Parathyroid adenoma (tissue), 2 donors: Measurements from ENCODE around the gene BOK.

ENCODE experiments used
- H2AFZ ChIP-seq: fragments of 300-600 bp; sonication (generic); one replicate; pipeline ENCODE4 v1.7.0; 2017; ENCODE audit warnings: antibody characterized with exemption, mild to moderate bottlenecking
- H3K27ac ChIP-seq: fragments of 300-600 bp; sonication (generic); one replicate; pipeline ENCODE4 v1.7.0; 2017
- H3K27me3 ChIP-seq: fragments of 300-600 bp; sonication (generic); one replicate; pipeline ENCODE4 v1.7.0; 2017; ENCODE audit warnings: low read length; ENCODE audit not compliant: control insufficient read depth, insufficient read depth
- H3K36me3 ChIP-seq: fragments of 300-600 bp; sonication (generic); one replicate; pipeline ENCODE4 v1.7.0; 2017; ENCODE audit warnings: low read length; ENCODE audit not compliant: control insufficient read depth, insufficient read depth
- H3K4me1 ChIP-seq: fragments of 300-600 bp; sonication (generic); one replicate; pipeline ENCODE4 v1.7.0; 2017; ENCODE audit warnings: control low read depth
- H3K4me2 ChIP-seq: fragments of 300-600 bp; sonication (generic); one replicate; pipeline ENCODE4 v1.7.0; 2017; ENCODE audit warnings: low read length
- H3K4me3 ChIP-seq: fragments of 300-600 bp; sonication (generic); one replicate; pipeline ENCODE4 v1.7.0; 2017; ENCODE audit warnings: low read depth, low read length
- H3K79me2 ChIP-seq: fragments of 300-600 bp; sonication (generic); one replicate; pipeline ENCODE4 v1.7.0; 2017; ENCODE audit warnings: control low read depth
- H3K9ac ChIP-seq: fragments of 300-600 bp; sonication (generic); one replicate; pipeline ENCODE4 v1.7.0; 2017; ENCODE audit warnings: mild to moderate bottlenecking
- H3K9me3 ChIP-seq: fragments of 300-600 bp; sonication (generic); one replicate; pipeline ENCODE4 v1.7.0; 2017; ENCODE audit warnings: low read length; ENCODE audit not compliant: control insufficient read depth
- CTCF ChIP-seq: fragments of 300-600 bp; sonication (generic); IDR thresholded peaks from one replicate; pipeline ENCODE4 v1.7.0; 2017; ENCODE audit warnings: antibody characterized with exemption, mild to moderate bottlenecking
- donor health status: primary hyperparathyroidism.

Gene BOK

GRCh38 chr2:241548451-241548835 is 10.1 kb upstream of the BOK start:
- Histone ChIP-seq H3K36me3 (no peaks in the 10 kb centered on the region), H3K27me3 (no peaks in the 10 kb centered on the region), H3K9me3 (no peaks in the 10 kb centered on the region), H3K27ac (no peak overlapping the region), H3K9ac (no peak overlapping the region), H2AFZ (no peak overlapping the region), H3K4me1 (peaks cover 3% of the 10 kb centered on the region), H3K4me2 (no peak overlapping the region), H3K4me3 (no peak overlapping the region), H3K79me2 (no peaks in the 10 kb centered on the region)
- TF ChIP-seq CTCF = no peak

- Histone ChIP-seq H3K4me1 (peaks cover 3% of the 10 kb centered on the region), H3K79me2 (no peaks in the 10 kb centered on the region), H3K9ac (no peak overlapping the region), H3K4me3 (no peak overlapping the region), H3K36me3 (no peaks in the 10 kb centered on the region), H3K27me3 (no peaks in the 10 kb centered on the region), H3K4me2 (no peak overlapping the region), H2AFZ (no peak overlapping the region), H3K27ac (no peak overlapping the region), H3K9me3 (no peaks in the 10 kb centered on the region)
- no peak for TF ChIP-seq CTCF
These were observed 7.6 kb upstream of the BOK start for GRCh38 chr2:241550616-241551580.

- Histone ChIP-seq H3K27me3 (no peaks in the 10 kb centered on the region), H3K27ac (no peak overlapping the region), H3K4me2 (no peak overlapping the region), H3K9ac (no peak overlapping the region), H2AFZ (no peak overlapping the region), H3K9me3 (no peaks in the 10 kb centered on the region), H3K4me3 (no peak overlapping the region), H3K4me1 (peaks cover 3% of the 10 kb centered on the region), H3K36me3 (no peaks in the 10 kb centered on the region), H3K79me2 (no peaks in the 10 kb centered on the region)
- no peak for TF ChIP-seq CTCF
These were observed 6.9 kb upstream of the BOK start for GRCh38 chr2:241551599-241551997.

GRCh38 chr2:241551998-241552737 is 6.4 kb upstream of the BOK start:
- H3K27me3 ChIP-seq = no peaks in the 10 kb centered on the region
- no peaks in the 10 kb centered on the region for H3K79me2 ChIP-seq
- H3K36me3 ChIP-seq = no peaks in the 10 kb centered on the region
- no peak for TF ChIP-seq CTCF
- H3K4me2 ChIP-seq = no peak overlapping the region
- no peak overlapping the region for H3K4me3 ChIP-seq
- no peaks in the 10 kb centered on the region for H3K9me3 ChIP-seq
- peaks cover 1% of the 10 kb centered on the region for H3K4me1 ChIP-seq
- no peak overlapping the region for H3K27ac ChIP-seq
- H3K9ac ChIP-seq = no peak overlapping the region
- no peak overlapping the region for H2AFZ ChIP-seq
